H9 (cell line): Measurements from ENCODE around the gene HEXIM1. TPM values are rescaled to one million over a fixed set of nuclear protein-coding genes. Genes with fewer than 3 reads are reported as not detected.

Experiments used
- DNase-seq: peaks from one replicate; pipeline ENCODE4 v3.0.0-alpha.2; 2017
- H2AFZ ChIP-seq: one replicate; pipeline ENCODE4 v1.6.1; 2013; ENCODE audit warnings: mild to moderate bottlenecking, low read length, control low read depth, moderate library complexity
- H2AK5ac ChIP-seq: 2 replicates; pipeline ENCODE4 v1.6.1; 2013; ENCODE audit warnings: low read length, control low read depth, mixed read lengths; ENCODE audit not compliant: insufficient read length
- H2BK120ac ChIP-seq: one replicate; pipeline ENCODE4 v1.6.1; 2013; ENCODE audit warnings: low read depth, mild to moderate bottlenecking, low read length, control low read depth, inconsistent platforms; ENCODE audit not compliant: poor library complexity, severe bottlenecking
- H2BK12ac ChIP-seq: 2 replicates; pipeline ENCODE4 v1.6.1; 2013; ENCODE audit warnings: low read length, control low read depth, mixed read lengths, low read depth; ENCODE audit not compliant: insufficient read length
- H2BK15ac ChIP-seq: 2 replicates; pipeline ENCODE4 v1.6.1; 2013; ENCODE audit warnings: low read depth, low read length, control low read depth
- H2BK20ac ChIP-seq: one replicate; pipeline ENCODE4 v1.6.1; 2013; ENCODE audit warnings: low read depth, mild to moderate bottlenecking, low read length, control low read depth, inconsistent platforms; ENCODE audit not compliant: poor library complexity, severe bottlenecking
- H2BK5ac ChIP-seq: 2 replicates; pipeline ENCODE4 v1.6.1; 2013; ENCODE audit warnings: low read length, control low read depth, mixed read lengths; ENCODE audit not compliant: insufficient read length
- H3K14ac ChIP-seq: 2 replicates; pipeline ENCODE4 v1.6.1; 2013; ENCODE audit warnings: low read length, control low read depth; ENCODE audit not compliant: insufficient read depth
- H3K18ac ChIP-seq: 2 replicates; pipeline ENCODE4 v1.6.1; 2013; ENCODE audit warnings: low read depth, mild to moderate bottlenecking, mixed read lengths, low read length, control low read depth; ENCODE audit not compliant: insufficient read length
- H3K23ac ChIP-seq: 2 replicates; pipeline ENCODE4 v1.6.1; 2013; ENCODE audit warnings: low read length, control low read depth, mixed read lengths, low read depth; ENCODE audit not compliant: insufficient read length
- H3K23me2 ChIP-seq: 2 replicates; pipeline ENCODE4 v1.6.1; 2013; ENCODE audit warnings: low read depth, mild to moderate bottlenecking, mixed read lengths, low read length, control low read depth; ENCODE audit not compliant: insufficient read length, poor library complexity, severe bottlenecking
- H3K27ac ChIP-seq: 2 replicates; pipeline ENCODE4 v1.5.1; 2013; ENCODE audit warnings: low read length, control low read depth, mixed read lengths, low read depth; ENCODE audit not compliant: insufficient read length
- H3K27me3 ChIP-seq: 2 replicates; pipeline ENCODE4 v1.6.1; 2013; ENCODE audit warnings: low read length, control low read depth, inconsistent platforms; ENCODE audit not compliant: insufficient read depth
- H3K4ac ChIP-seq: 2 replicates; pipeline ENCODE4 v1.6.1; 2013; ENCODE audit warnings: low read depth, mild to moderate bottlenecking, control low read depth, inconsistent platforms, low read length, moderate library complexity
- H3K4me1 ChIP-seq: 2 replicates; pipeline ENCODE4 v1.6.1; 2013; ENCODE audit warnings: low read length, control low read depth, inconsistent platforms; ENCODE audit not compliant: insufficient read depth
- H3K4me2 ChIP-seq: 2 replicates; pipeline ENCODE4 v1.6.1; 2013; ENCODE audit warnings: low read length, control low read depth, mixed read lengths; ENCODE audit not compliant: insufficient read length, insufficient read depth
- H3K56ac ChIP-seq: 2 replicates; pipeline ENCODE4 v1.6.1; 2013; ENCODE audit warnings: low read depth, mild to moderate bottlenecking, mixed read lengths, low read length, control low read depth; ENCODE audit not compliant: insufficient read length
- H3K79me1 ChIP-seq: 2 replicates; pipeline ENCODE4 v1.6.1; 2013; ENCODE audit warnings: low read depth, mild to moderate bottlenecking, moderate library complexity, low read length, control low read depth, inconsistent platforms; ENCODE audit not compliant: insufficient read depth, poor library complexity, severe bottlenecking
- H3K79me2 ChIP-seq: 2 replicates; pipeline ENCODE4 v1.6.1; 2013; ENCODE audit warnings: low read length, control low read depth, inconsistent platforms; ENCODE audit not compliant: insufficient read depth
- H3K9ac ChIP-seq: 2 replicates; pipeline ENCODE4 v1.6.1; 2013; ENCODE audit warnings: low read length, control low read depth, mixed read lengths; ENCODE audit not compliant: insufficient read length; ENCODE audit errors: extremely low read depth
- H3K9me3 ChIP-seq: one replicate; pipeline ENCODE4 v1.6.1; 2013; ENCODE audit warnings: low read depth, low read length, inconsistent platforms; ENCODE audit not compliant: control insufficient read depth
- H3T11ph ChIP-seq: one replicate; pipeline ENCODE4 v1.6.1; 2013; ENCODE audit warnings: mild to moderate bottlenecking, low read length, control low read depth, inconsistent platforms
- H4K20me1 ChIP-seq: one replicate; pipeline ENCODE4 v1.6.1; 2013; ENCODE audit not compliant: control insufficient read depth, insufficient read length, insufficient read depth
- H4K5ac ChIP-seq: 2 replicates; pipeline ENCODE4 v1.6.1; 2013; ENCODE audit warnings: low read depth, mild to moderate bottlenecking, mixed read lengths, low read length, control low read depth; ENCODE audit not compliant: insufficient read length
- H4K8ac ChIP-seq: replicated peaks from 2 replicates; pipeline ENCODE4 v1.6.1; 2013; ENCODE audit warnings: low read length, control low read depth, mixed read lengths, low read depth; ENCODE audit not compliant: insufficient read length
- H4K91ac ChIP-seq: 2 replicates; pipeline ENCODE4 v1.6.1; 2013; ENCODE audit warnings: low read depth, mild to moderate bottlenecking, moderate library complexity, mixed read lengths, low read length, control low read depth; ENCODE audit not compliant: insufficient read length
- H3K27ac Mint-ChIP-seq, 3 experiments: 2 replicates in 2 of 3; 3 replicates in 1 of 3; pipeline ENCODE4 v1.8.0; 2020 to 2021; ENCODE audit warnings: mixed read lengths in 3 of 3, mild to moderate bottlenecking in 1 of 3, moderate library complexity in 1 of 3
- H3K27me3 Mint-ChIP-seq: 2 replicates; pipeline ENCODE4 v1.8.0; 2021; ENCODE audit warnings: low read depth, mild to moderate bottlenecking, moderate library complexity, mixed read lengths
- H3K36me3 Mint-ChIP-seq, 3 experiments: 2 replicates in 2 of 3; 3 replicates in 1 of 3; pipeline ENCODE4 v1.8.0; 2020 to 2021; ENCODE audit warnings: low read depth in 3 of 3, mixed read lengths in 3 of 3; ENCODE audit not compliant: insufficient read depth in 1 of 3
- H3K4me1 Mint-ChIP-seq, 2 experiments: 2 replicates each; pipeline ENCODE4 v1.8.0; 2020; ENCODE audit warnings: mixed read lengths in 2 of 2
- H3K4me3 Mint-ChIP-seq, 2 experiments: 2 replicates in 1 of 2; 3 replicates in 1 of 2; pipeline ENCODE4 v1.8.0; 2020 to 2021; ENCODE audit warnings: mild to moderate bottlenecking in 2 of 2, mixed read lengths in 2 of 2, moderate library complexity in 1 of 2
- H3K9me3 Mint-ChIP-seq, 2 experiments: 2 replicates in 1 of 2; 3 replicates in 1 of 2; pipeline ENCODE4 v1.8.0; 2020; ENCODE audit warnings: mild to moderate bottlenecking in 2 of 2, mixed read lengths in 2 of 2, moderate library complexity in 1 of 2
- CTCF ChIP-seq: fragments of 200-600 bp; sonication (generic); conservative IDR thresholded peaks from 3 replicates; pipeline ENCODE4 v1.8.0; 2021; ENCODE audit warnings: antibody characterized with exemption, mild to moderate bottlenecking
- WGBS: extraction: QIAGEN DNeasy Blood & Tissue Kit; methylation state at CpG from one replicate; pipeline ENCODE4 v1.1.7; 2013; ENCODE audit warnings: missing lambda C conversion rate, low lambda C conversion rate, mixed read lengths; ENCODE audit not compliant: insufficient read length; ENCODE audit errors: extremely low coverage; 5-methylcytosine and 5-hydroxymethylcytosine counted together
- total RNA-seq: library from RNA; stranded (reverse); gene quantifications from 2 replicates; pipeline ENCODE4 v1.2.1, GENCODE V29; 2021

Gene HEXIM1
- total RNA-seq, 1 experiment from 2014 or later: 32.4 TPM

GRCh38 chr17:45170280-45170930 is 22.1 kb downstream of the HEXIM1 start:
- H2AK5ac ChIP-seq: no peak overlapping the region
- Mint-ChIP-seq H3K36me3 (peaks cover 2 to 23% (median 12%) of the 10 kb centered on the region in 3 experiments; a peak in 6 of 7 replicates), H3K27me3 (no peaks in the 10 kb centered on the region), H3K4me1 (peaks cover 30 to 37% of the 10 kb centered on the region in 2 experiments), H3K4me3 (no peak overlapping the region), H3K9me3 (no peaks in the 10 kb centered on the region), H3K27ac (peak overlapping the region; percentile 48 to 97 (median 93); a peak in 5 of 7 replicates)
- no peak overlapping the region for H4K5ac ChIP-seq
- no peak overlapping the region for H3K18ac ChIP-seq
- no peak overlapping the region for H2BK12ac ChIP-seq
- H3K79me2 ChIP-seq: no peaks in the 10 kb centered on the region
- H2BK120ac ChIP-seq: no peak overlapping the region
- H3K4me2 ChIP-seq: no peak overlapping the region
- no peak overlapping the region for H3K27ac ChIP-seq
- no peak overlapping the region for H3K9ac ChIP-seq
- peak; percentile 36 for DNase-seq
- H4K20me1 ChIP-seq: no peaks in the 10 kb centered on the region
- H3T11ph ChIP-seq: no peak overlapping the region
- H3K27me3 ChIP-seq: no peaks in the 10 kb centered on the region
- H2BK15ac ChIP-seq: no peak overlapping the region
- WGBS: no CpG with 5 or more reads among the region's 12 CpGs
- no peak overlapping the region for H3K56ac ChIP-seq
- H3K79me1 ChIP-seq: no peaks in the 10 kb centered on the region
- H3K23me2 ChIP-seq: no peaks in the 10 kb centered on the region
- no peak overlapping the region for H4K91ac ChIP-seq
- no peaks in the 10 kb centered on the region for H3K9me3 ChIP-seq
- no peak overlapping the region for H2AFZ ChIP-seq
- H3K4me1 ChIP-seq: peaks cover 2% of the 10 kb centered on the region; the same call in 1 of the 2 replicates
- no peak overlapping the region for H3K4ac ChIP-seq
- no peak overlapping the region for H3K23ac ChIP-seq
- no peak for TF ChIP-seq CTCF
- no peak overlapping the region for H4K8ac ChIP-seq
- no peak overlapping the region for H2BK20ac ChIP-seq
- H2BK5ac ChIP-seq: no peak overlapping the region
- H3K14ac ChIP-seq: no peak overlapping the region
